WERI-Rb-1 (cell line): ENCODE data around the gene GARIN1A.
"Not testable (repeated sequence)": the region's sequence is repeated elsewhere in the genome, so short reads cannot be mapped to it uniquely, and the experiment has no call there.

Experiments
- DNase-seq: peaks from one replicate; pipeline ENCODE4 v3.0.0-alpha.2; 2020
- H3K27ac ChIP-seq: fragments of 250-450 bp; sonication (Bioruptor Pico); 2 replicates; pipeline ENCODE4 v1.5.1; 2020; ENCODE audit warnings: mild to moderate bottlenecking, moderate library complexity
- H3K27me3 ChIP-seq: fragments of 250-450 bp; sonication (Bioruptor Pico); 2 replicates; pipeline ENCODE4 v1.5.1; 2021; ENCODE audit warnings: mild to moderate bottlenecking, low read depth, moderate library complexity; ENCODE audit not compliant: insufficient read depth, severe bottlenecking
- H3K36me3 ChIP-seq: fragments of 250-450 bp; sonication (Bioruptor Pico); 2 replicates; pipeline ENCODE4 v1.5.1; 2020; ENCODE audit warnings: mild to moderate bottlenecking, moderate library complexity
- H3K4me3 ChIP-seq: 2 replicates; pipeline ENCODE4 v1.5.1; 2011; ENCODE audit warnings: low read depth, mild to moderate bottlenecking, control low read depth, low read length
- H3K9me3 ChIP-seq: fragments of 250-450 bp; sonication (Bioruptor Pico); 2 replicates; pipeline ENCODE4 v1.5.1; 2021; ENCODE audit warnings: mild to moderate bottlenecking, moderate library complexity; ENCODE audit not compliant: severe bottlenecking
- CTCF ChIP-seq: IDR thresholded peaks from 2 replicates; pipeline ENCODE4 v1.5.1; 2011; ENCODE audit warnings: low read depth, mild to moderate bottlenecking, control low read depth, inconsistent platforms, low read length

The GARIN1A gene

DNA sequence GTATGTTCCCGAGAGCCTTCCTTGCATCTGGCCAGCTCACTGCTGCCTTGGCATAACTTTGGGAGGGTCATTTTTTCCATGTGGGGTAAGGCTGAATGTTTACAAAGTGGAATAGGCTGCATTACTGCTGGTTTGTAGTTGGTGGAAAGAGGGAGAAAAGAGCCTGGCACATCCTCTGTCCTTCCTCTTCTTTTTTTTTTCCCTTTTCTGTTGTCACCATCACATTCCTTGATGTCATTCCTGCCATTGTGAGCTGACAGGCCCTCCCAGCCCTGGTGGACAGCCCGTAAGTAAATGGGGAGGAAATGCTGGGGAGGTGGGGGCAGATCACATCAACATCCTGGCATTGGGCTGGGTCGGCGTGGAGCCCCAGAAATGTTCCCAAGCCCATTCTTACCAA, at the start of gene GARIN1A:
TSS of gene GARIN1A (plus strand) at position 301 of the 400 bp plus-strand sequence. CDS start 106 bp downstream, outside the sequence.
- no peak within 1 kb of the TSS for H3K27ac ChIP-seq
- no peak within 1 kb of the TSS for H3K4me3 ChIP-seq
- H3K36me3 ChIP-seq: no peaks in the 10 kb centered on the region
- no peaks in the 10 kb centered on the region for H3K27me3 ChIP-seq
- no peak for TF ChIP-seq CTCF
- DNase-seq: no peak
- no peaks in the 10 kb centered on the region for H3K9me3 ChIP-seq

DNA sequence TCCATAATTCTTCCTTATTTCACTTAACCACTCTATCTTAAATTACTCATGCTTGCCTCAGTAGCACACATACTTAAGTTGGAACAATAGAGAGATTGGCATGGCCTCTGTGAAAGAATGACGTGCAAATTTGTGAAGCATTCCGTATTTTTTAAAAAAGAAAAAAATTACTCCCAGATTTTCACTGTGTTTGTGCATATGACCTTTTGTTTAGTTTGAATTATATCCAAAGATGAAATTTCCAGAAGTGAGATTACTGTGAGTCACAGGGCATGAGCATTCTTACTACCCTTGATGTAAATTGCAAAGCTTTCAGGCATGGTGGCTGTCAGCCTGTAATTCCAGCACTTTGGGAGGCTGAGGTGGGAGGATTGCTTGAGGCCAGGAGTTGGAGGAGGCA, 45.0 kb upstream of the GARIN1A start:
- H3K36me3 ChIP-seq: peaks cover 12% of the 10 kb centered on the region
- not testable (repeated sequence) for H3K4me3 ChIP-seq, H3K27ac ChIP-seq, DNase-seq, H3K9me3 ChIP-seq, H3K27me3 ChIP-seq

DNA sequence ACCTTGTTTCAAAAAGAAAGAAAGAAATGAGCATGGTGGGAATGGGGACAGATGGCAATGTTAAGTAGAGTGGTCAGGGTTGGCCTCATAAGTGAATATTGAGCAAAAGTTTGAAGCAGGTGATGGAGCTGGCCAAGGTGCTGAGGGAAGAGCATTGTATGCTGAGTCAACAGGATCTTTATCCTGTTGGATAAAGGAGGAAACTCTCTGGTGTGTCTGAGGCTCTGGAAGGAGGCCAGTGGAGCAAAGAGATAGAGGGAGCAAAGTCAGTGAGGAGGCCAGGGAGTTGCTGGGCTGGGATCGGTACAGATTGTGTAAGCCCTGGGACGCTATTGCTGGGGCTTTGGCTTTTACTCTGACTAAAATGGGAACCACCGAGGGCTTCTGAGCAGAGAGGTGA, 38.2 kb upstream of the GARIN1A start:
- DNase-seq, H3K27me3 ChIP-seq: not testable (repeated sequence)

DNA sequence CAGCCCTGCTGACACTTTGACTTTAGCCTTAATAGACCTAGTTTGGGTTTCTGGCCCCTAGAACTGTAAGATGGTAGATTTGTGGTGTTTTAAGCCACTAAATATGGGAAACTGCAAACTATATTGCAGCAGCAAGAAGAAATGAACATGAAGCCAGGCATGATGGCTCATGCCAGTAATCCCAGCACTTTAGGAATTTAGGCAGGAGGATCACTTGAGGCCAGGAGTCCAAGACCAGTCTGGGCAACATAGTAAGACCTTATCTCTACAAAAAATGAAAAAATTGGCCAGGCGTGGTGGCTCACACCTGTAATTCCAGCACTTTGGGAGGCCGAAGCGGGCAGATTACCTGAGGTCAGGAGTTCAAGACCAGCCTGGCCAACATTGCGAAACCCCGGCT, 26.9 kb upstream of the GARIN1A start:
- not testable (repeated sequence) for H3K36me3 ChIP-seq, H3K9me3 ChIP-seq, DNase-seq, H3K4me3 ChIP-seq, H3K27ac ChIP-seq, H3K27me3 ChIP-seq

More for the DNA sequence above, 38.2 kb upstream of the GARIN1A start:
- H3K9me3 ChIP-seq, H3K27ac ChIP-seq, H3K4me3 ChIP-seq, H3K36me3 ChIP-seq: not testable (repeated sequence)

- not testable (repeated sequence) for DNase-seq, H3K36me3 ChIP-seq, H3K9me3 ChIP-seq, H3K27ac ChIP-seq, H3K4me3 ChIP-seq, H3K27me3 ChIP-seq
Observed at GRCh38 chr7:128645844-128646243, 26.2 kb upstream of the GARIN1A start.

GRCh38 chr7:128646877-128647276, 25.2 kb upstream of the GARIN1A start:
- H3K27me3 ChIP-seq, H3K36me3 ChIP-seq, H3K9me3 ChIP-seq, H3K27ac ChIP-seq, H3K4me3 ChIP-seq, DNase-seq: not testable (repeated sequence)

DNA sequence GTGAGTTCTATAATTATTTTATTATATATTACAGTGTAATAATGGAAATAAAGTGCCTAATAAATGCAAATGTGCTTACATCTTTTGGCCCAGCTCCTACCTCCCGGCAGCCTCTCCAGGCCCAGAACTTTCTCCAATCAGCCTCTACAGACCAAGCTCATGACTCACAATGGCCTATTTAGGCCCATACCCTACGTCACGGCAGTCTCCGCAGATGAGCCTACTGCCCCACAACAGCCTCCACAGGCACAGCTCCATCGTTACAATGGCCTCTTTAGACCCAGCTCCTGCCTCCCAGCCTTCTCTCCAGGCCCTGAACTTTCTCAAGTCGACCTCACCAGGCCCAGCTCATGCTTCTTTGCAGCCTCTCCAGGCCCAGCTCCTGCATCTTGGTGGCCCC, 21.0 kb upstream of the GARIN1A start:
- H3K9me3 ChIP-seq, H3K36me3 ChIP-seq, DNase-seq, H3K27me3 ChIP-seq, H3K27ac ChIP-seq, H3K4me3 ChIP-seq: not testable (repeated sequence)

DNA sequence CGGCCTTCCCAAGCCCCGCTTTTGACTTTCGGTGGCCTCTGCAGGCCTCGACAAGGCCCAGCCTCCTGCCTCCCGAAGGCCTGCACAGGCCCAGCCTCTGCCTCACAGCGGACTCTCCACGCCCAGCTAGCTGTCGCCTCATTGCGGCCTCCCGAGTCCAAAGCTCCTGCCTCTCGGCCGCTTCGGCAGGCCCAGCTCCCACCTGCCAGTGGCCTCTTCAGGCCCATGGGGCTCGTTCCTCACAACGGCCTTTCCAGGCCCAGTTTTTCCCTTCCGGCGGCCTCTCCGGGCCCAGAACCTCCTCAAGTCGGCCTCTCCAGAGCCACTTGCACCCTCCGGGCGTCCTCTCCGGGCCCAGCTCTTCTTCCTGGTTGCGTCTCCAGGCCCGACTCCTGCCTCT, 19.5 kb upstream of the GARIN1A start:
- not testable (repeated sequence) for H3K27me3 ChIP-seq, H3K27ac ChIP-seq, H3K9me3 ChIP-seq, H3K36me3 ChIP-seq, DNase-seq, H3K4me3 ChIP-seq

DNA sequence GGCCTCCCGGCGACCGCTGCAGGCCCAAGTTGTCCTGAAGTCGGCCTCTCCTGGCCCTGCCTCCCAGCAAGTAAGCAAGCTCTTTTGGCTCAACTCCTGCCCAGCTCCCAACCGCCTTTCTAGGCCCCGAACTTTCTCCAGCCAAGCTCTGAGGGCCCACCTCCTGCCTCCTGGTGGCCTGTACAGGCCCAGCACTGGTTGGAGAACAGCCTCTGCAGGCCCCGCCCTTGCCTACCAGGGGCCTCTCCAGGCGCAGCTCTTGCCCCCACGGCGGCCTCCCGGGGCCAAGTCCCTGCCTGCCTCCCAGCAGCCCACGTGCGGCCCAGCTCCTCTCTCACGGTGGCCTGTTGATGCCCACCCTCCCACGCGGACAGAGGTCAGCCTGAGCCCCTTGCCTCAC, 18.9 kb upstream of the GARIN1A start:
- H3K27me3 ChIP-seq, H3K4me3 ChIP-seq, DNase-seq, H3K36me3 ChIP-seq, H3K9me3 ChIP-seq, H3K27ac ChIP-seq: not testable (repeated sequence)

DNA sequence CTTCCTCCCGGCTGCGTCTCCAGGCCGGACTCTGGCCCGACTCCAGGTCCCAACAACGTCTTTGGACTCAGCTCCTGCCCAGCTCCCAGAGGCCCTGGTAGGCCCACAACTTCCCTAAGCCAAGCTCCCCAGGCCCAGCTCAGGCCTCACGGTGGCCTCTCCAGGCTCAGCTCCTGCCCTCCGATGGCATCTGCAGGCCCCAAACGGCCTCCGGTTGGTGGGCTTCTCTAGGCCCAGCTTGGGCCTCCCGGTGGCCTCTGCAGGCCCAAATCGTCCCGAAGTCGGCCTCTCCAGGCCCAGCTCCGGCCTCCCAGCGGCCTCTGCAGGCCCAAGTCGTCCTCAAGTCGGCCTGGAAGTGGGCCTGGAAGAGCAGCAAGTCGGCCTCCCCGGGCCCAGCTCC, 18.0 kb upstream of the GARIN1A start:
- not testable (repeated sequence) for H3K36me3 ChIP-seq, H3K27ac ChIP-seq, H3K27me3 ChIP-seq, H3K4me3 ChIP-seq, DNase-seq, H3K9me3 ChIP-seq

- not testable (repeated sequence) for H3K9me3 ChIP-seq, H3K27me3 ChIP-seq, H3K27ac ChIP-seq, H3K36me3 ChIP-seq, DNase-seq, H3K4me3 ChIP-seq
Observed at GRCh38 chr7:128654501-128654900, 17.6 kb upstream of the GARIN1A start.

DNA sequence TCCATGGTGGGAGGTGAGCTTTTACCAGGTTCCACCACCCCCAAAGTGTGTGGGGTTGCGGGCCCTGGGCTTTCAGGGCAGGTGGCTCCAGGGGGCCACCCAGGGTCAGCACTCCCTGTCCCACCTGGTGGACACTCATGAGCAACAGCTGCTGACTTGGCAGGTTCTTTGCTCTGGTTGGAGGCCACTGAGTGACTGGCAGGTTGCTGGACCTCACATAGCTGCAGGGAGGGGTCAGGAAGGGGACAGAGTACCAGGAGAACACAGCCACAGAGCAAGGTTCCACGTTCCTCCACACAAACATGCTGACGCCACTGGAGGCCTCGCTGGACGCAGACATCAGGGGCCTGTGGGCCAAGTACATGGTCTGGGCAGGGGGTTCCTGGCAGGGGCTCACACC, 13.7 kb upstream of the GARIN1A start:
- not testable (repeated sequence) for DNase-seq, H3K36me3 ChIP-seq, H3K27me3 ChIP-seq, H3K27ac ChIP-seq, H3K4me3 ChIP-seq
- H3K9me3 ChIP-seq: peaks cover 11% of the 10 kb centered on the region
